Transverse colon (tissue), 4 donors: Measurements from ENCODE around the gene CACNB2.

Experiments
- EP300 ChIP-seq: sonication (generic); formaldehyde crosslinking; IDR thresholded peaks from one replicate; pipeline ENCODE4 v1.6.1; 2017; ENCODE audit warnings: antibody characterized with exemption, low read depth
- POLR2A ChIP-seq: fragments of 450-650 bp; IDR thresholded peaks from one replicate; pipeline ENCODE4 v1.6.1; 2016; ENCODE audit warnings: antibody characterized with exemption, mild to moderate bottlenecking, moderate library complexity
- POLR2AphosphoS5 ChIP-seq, 3 donors: sonication (generic); formaldehyde crosslinking; IDR thresholded peaks; one replicate each; pipeline ENCODE4 v1.6.1; 2016; ENCODE audit warnings: antibody characterized with exemption in 3 of 3
- TF ChIP-seq, protein P1 (sequence below), 5 experiments: fragments of 200-600 bp in 3 of 5; fragments of 450-650 bp in 2 of 5; sonication (generic) in 3 of 5; IDR thresholded peaks; 1 replicate in 2 of 5; 2 replicates in 3 of 5; pipeline ENCODE4 v1.5.1; 2016 to 2017; ENCODE audit warnings: antibody characterized with exemption in 5 of 5, inconsistent platforms in 3 of 5, mild to moderate bottlenecking in 2 of 5, moderate library complexity in 1 of 5

DNA sequence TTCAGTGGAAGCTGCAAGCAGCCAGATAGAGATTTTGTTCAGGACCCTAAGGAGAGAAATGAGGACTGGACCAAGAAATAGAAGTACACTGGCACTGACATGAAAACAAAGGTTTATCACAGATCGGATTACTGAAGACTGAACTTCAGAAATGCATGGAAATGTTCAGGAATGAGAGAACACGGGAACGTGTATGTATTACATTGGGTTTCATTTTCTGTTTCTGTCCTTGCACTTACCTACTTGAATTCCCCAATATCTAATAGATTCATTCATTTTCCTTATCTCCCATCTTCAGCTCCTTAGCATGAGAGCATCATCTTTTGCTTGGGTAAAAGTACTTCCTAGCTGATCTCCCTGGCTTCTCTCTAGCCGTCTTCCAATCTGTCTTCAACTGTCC lies 114.5 kb downstream of the CACNB2 start:
- TF ChIP-seq, protein P1, sequence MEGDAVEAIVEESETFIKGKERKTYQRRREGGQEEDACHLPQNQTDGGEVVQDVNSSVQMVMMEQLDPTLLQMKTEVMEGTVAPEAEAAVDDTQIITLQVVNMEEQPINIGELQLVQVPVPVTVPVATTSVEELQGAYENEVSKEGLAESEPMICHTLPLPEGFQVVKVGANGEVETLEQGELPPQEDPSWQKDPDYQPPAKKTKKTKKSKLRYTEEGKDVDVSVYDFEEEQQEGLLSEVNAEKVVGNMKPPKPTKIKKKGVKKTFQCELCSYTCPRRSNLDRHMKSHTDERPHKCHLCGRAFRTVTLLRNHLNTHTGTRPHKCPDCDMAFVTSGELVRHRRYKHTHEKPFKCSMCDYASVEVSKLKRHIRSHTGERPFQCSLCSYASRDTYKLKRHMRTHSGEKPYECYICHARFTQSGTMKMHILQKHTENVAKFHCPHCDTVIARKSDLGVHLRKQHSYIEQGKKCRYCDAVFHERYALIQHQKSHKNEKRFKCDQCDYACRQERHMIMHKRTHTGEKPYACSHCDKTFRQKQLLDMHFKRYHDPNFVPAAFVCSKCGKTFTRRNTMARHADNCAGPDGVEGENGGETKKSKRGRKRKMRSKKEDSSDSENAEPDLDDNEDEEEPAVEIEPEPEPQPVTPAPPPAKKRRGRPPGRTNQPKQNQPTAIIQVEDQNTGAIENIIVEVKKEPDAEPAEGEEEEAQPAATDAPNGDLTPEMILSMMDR (IDR thresholded peaks at IDR 0.05) = no peak
- no peak for TF ChIP-seq POLR2A
- TF ChIP-seq POLR2AphosphoS5 (IDR thresholded peaks at IDR 0.05) = no peak
- no peak for TF ChIP-seq EP300
